HEK293 (cell line): ENCODE data around the gene RETN.

ENCODE experiments used
- CTCF ChIP-seq: fragments of 450-650 bp; formaldehyde crosslinking; IDR thresholded peaks from 2 replicates; pipeline ENCODE4 v1.5.1; 2016; ENCODE audit warnings: missing biosample characterization, missing genetic modification characterization
- KLF17 ChIP-seq: fragments of 450-650 bp; formaldehyde crosslinking; IDR thresholded peaks from 2 replicates; pipeline ENCODE4 v1.5.1; 2016; ENCODE audit warnings: missing biosample characterization, missing genetic modification characterization
- PATZ1 ChIP-seq: fragments of 450-650 bp; formaldehyde crosslinking; IDR thresholded peaks from 2 replicates; pipeline ENCODE4 v1.5.1; 2016; ENCODE audit warnings: missing biosample characterization, missing genetic modification characterization
- YY1 ChIP-seq: fragments of 450-650 bp; formaldehyde crosslinking; IDR thresholded peaks from 2 replicates; pipeline ENCODE4 v1.5.1; 2018; ENCODE audit warnings: missing biosample characterization, missing genetic modification characterization
- ZIC2 ChIP-seq: fragments of 450-650 bp; formaldehyde crosslinking; IDR thresholded peaks from 2 replicates; pipeline ENCODE4 v1.5.1; 2016; ENCODE audit warnings: missing biosample characterization, missing genetic modification characterization
- ZNF274 ChIP-seq, 2 experiments: fragments of 200-500 bp in 1 of 2; fragments of 450-650 bp in 1 of 2; sonication (Bioruptor generic) in 1 of 2; formaldehyde crosslinking in 1 of 2; IDR thresholded peaks; 2 replicates each; pipeline versions ENCODE4 v1.5.1 to v1.6.1; 2014 to 2016; ENCODE audit warnings: borderline replicate concordance in 1 of 2, inconsistent platforms in 1 of 2, low read length in 1 of 2, missing biosample characterization in 1 of 2, missing genetic modification characterization in 1 of 2
- ZNF704 ChIP-seq: fragments of 450-650 bp; formaldehyde crosslinking; IDR thresholded peaks from 2 replicates; pipeline ENCODE4 v1.5.1; 2016; ENCODE audit warnings: missing biosample characterization, missing genetic modification characterization
- ZNF830 ChIP-seq: fragments of 450-650 bp; IDR thresholded peaks from 2 replicates; pipeline ENCODE4 v1.5.0; 2018; ENCODE audit warnings: missing biosample characterization, missing genetic modification characterization, low read depth, mild to moderate bottlenecking, moderate library complexity

GRCh38 chr19:7681340-7682174 lies 12.7 kb downstream of the RETN start:
- TF ChIP-seq YY1 (tag by site-specific recombination): no peak
- no peak for TF ChIP-seq ZNF704 (tag by site-specific recombination)
- TF ChIP-seq ZNF830: no peak
- TF ChIP-seq CTCF (tag by site-specific recombination): peak; percentile 43; the same call in 1 of the 2 replicates
- no peak for TF ChIP-seq ZIC2 (tag by site-specific recombination)
- TF ChIP-seq ZNF274 (IDR thresholded peaks at IDR 0.05; ENCODE audit: low read length): no peak
- no peak for TF ChIP-seq ZNF274 (tag by site-specific recombination; IDR thresholded peaks at IDR 0.05; ENCODE audit: borderline replicate concordance)
- TF ChIP-seq KLF17 (tag by site-specific recombination): no peak
- TF ChIP-seq PATZ1 (tag by site-specific recombination): 0 out of 2 replicates have a peak, but pooled peaks have one; percentile 8
